ENCODE measurements around the gene ZNF614. TPM values are rescaled to one million over a fixed set of nuclear protein-coding genes. Genes with fewer than 3 reads are reported as not detected.
"Not testable (repeated sequence)": the region's sequence is repeated elsewhere in the genome, so short reads cannot be mapped to it uniquely, and the experiment has no call there.

The ZNF614 gene
- polyA plus RNA-seq, 10 donors = 7.4 to 10.9 (median 9.4) TPM

GRCh38 chr19:51994048-51994644 lies 34.0 kb downstream of the ZNF614 start:
- DNase-seq = no peak

DNA sequence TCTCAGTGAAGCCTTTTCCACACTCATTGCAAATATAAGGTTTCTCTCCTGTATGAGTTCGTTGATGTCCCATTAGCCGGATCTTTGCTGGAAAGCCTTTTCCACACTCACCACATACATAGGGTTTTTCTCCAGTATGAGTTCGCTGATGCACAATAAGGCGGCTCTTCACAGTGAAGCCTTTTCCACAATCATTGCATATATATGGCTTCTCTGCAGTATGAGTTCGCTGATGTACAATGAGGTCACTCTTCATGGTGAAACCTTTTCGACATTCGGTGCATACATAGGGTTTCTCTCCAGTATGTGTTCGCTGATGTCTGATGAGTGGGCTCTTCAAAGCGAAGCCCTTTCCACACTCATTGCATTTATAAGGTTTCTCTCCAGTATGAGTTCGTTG lies 34.8 kb downstream of the ZNF614 start:
- DNase-seq = no peak

- DNase-seq = peak; percentile 95 to 98 (median 96)
Measured at GRCh38 chr19:51986309-51987291, 41.6 kb downstream of the ZNF614 start, which contains the start of gene ZNF350. ZNF350 (minus strand) TSS chr19:51986840; CDS start chr19:51974360, 12,480 bp downstream.

DNA sequence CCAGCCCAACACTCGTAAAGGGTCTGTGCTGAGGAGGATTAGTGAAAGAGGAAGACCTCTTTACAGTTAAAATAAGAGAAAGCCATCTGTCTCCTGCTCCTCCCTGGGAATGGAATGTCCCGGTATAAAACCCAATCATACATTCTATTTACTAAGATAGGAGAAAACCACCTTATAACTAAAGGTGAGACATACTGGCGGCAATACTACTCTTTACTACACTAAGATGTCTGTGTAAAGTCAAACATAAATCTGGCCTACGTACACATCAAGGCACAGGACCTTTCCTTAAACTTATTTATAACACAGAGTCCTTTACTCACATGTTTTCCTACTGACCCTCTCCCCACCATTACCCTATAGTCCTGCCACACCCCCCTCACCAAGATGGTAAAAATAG lies 44.8 kb downstream of the ZNF614 start:
- DNase-seq = no peak

DNA sequence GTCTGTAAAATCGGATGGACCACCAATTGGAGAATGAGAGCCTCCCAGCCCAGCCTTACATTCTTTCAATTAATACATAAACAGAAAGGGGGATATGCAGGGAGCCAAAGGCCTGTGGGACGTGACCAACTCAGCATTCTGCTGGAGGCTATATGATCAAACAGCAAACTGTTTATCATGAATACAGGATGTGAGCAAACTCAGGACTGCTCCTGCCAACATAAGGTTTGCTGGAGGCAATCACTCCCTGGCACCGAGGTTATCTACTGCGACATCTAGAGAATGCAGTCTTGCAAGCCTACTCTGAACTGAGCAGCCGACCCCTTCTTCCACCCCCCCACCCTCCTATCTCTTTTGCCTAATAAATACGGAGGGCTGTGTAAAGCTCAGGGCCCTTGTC lies 47.3 kb downstream of the ZNF614 start:
- DNase-seq = not testable (repeated sequence)

DNA sequence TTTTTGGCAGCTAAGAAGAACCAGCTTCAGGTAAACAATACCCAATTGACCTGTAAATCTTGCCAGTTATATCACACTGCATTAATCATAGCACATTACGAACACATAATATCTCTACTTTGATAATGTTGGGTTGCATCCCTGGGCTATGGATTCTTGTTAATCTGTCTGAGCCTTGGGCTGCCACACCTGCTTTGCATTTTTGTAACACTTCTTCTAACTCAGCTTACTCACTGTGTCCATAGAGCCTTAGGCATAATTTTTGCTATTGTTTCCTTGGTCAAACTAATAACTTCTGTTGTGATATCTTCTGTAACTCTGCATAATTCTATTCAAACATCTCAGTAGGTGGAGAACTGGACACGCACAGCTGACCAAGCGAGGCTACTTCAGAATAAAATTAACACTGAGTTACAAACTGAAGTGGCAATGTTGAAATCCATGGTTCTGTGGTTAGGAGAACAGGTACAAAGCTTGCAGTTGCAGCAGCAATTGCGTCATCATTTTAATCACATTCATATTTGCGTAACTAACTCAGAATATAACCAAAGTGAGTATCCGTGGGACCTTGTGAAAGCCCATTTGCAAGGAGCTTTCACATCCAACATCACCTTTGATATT lies 48.0 kb downstream of the ZNF614 start:
- no peak for DNase-seq

- DNase-seq = no peak
Measured at GRCh38 chr19:51978882-51979281, 49.3 kb downstream of the ZNF614 start.

GRCh38 chr19:51977346-51977745 lies 50.8 kb downstream of the ZNF614 start:
- DNase-seq = no peak

- no peak for DNase-seq
Measured at GRCh38 chr19:51976852-51977251, 51.3 kb downstream of the ZNF614 start.

DNA sequence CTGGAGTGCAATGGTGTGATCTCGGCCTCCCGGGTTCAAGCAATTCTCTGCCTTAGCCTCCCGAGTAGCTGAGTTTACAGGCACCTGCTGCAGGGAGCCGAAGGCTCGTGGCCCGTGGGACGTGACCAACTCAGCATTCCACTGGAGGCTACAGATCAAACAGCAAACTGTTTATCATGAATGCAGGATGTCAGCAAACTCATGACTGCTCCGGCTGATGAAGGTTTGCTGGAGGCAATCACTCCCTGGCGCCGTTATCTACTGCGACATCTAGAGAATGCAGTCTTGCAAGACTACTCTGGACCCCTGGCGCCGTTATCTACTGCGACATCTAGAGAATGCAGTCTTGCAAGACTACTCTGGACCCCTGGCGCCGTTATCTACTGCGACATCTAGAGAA lies 52.4 kb downstream of the ZNF614 start:
- DNase-seq = not testable (repeated sequence)

- peak in 1 of 3 donors; percentile 34 for DNase-seq
Measured at GRCh38 chr19:51971624-51972023, 56.6 kb downstream of the ZNF614 start.

GRCh38 chr19:51970718-51971117 lies 57.5 kb downstream of the ZNF614 start:
- DNase-seq = no peak

DNA sequence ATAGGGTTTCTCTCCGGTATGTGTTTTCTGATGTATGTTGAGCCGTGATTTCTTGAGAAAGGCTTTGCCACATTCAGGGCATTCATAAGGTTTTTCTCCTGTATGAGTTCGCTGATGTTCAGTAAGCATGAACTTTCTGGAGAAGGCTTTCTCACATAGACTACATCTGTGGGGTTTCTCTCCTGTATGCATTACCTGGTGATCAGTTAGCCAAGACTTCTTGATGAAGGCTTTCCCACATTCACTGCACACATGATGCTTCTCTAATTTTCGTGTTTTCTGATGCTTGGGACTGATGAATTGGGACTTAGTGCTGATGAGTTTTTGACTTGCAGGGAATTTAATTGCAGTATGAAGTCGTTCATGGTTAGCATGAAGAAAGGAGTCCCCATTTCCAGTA lies 62.6 kb downstream of the ZNF614 start:
- no peak for DNase-seq

Other genes with a start within 250 kb of the ZNF614 start
- gene FPR3, start 233.2 kb downstream of the ZNF614 start, polyA plus RNA-seq (ENCODE audit: insufficient read length in 10 of 10) = under 1 TPM; 0.16 to 0.71 (median 0.24) TPM
- 10 to 100 TPM; 10.1 to 21.2 (median 15.0) TPM for gene ZNF577, start 140.4 kb downstream of the ZNF614 start, polyA plus RNA-seq (ENCODE audit: insufficient read length in 10 of 10)
- gene ZNF649, start 123.4 kb downstream of the ZNF614 start, polyA plus RNA-seq (ENCODE audit: insufficient read length in 10 of 10) = 10 to 100 TPM in 9 of 10 donors, 1 to 10 TPM in 1; 8.7 to 15.6 (median 11.8) TPM
- 1 to 10 TPM; 4.6 to 7.5 (median 5.4) TPM for gene ZNF613, start 100.9 kb downstream of the ZNF614 start, polyA plus RNA-seq (ENCODE audit: insufficient read length in 10 of 10)
- gene ZNF350, start 41.5 kb downstream of the ZNF614 start, polyA plus RNA-seq (ENCODE audit: insufficient read length in 10 of 10) = 1 to 10 TPM; 5.6 to 9.8 (median 8.0) TPM
- gene ZNF615, start 20.2 kb downstream of the ZNF614 start, polyA plus RNA-seq (ENCODE audit: insufficient read length in 10 of 10) = 10 to 100 TPM in 5 of 10 donors, 1 to 10 TPM in 5; 7.6 to 12.5 (median 10.1) TPM
- gene ZNF432, start 20.5 kb upstream of the ZNF614 start, polyA plus RNA-seq (ENCODE audit: insufficient read length in 10 of 10) = 10 to 100 TPM in 5 of 10 donors, 1 to 10 TPM in 5; 7.3 to 14.6 (median 10.0) TPM
- 10 to 100 TPM in 5 of 10 donors, 1 to 10 TPM in 5; 8.2 to 18.9 (median 10.0) TPM for gene ZNF841, start 67.4 kb upstream of the ZNF614 start, polyA plus RNA-seq (ENCODE audit: insufficient read length in 10 of 10)
- 10 to 100 TPM in 5 of 10 donors, 1 to 10 TPM in 5; 7.3 to 12.8 (median 10.1) TPM for gene ZNF616, start 111.6 kb upstream of the ZNF614 start, polyA plus RNA-seq (ENCODE audit: insufficient read length in 10 of 10)
- 10 to 100 TPM in 2 of 10 donors, 1 to 10 TPM in 8; 5.9 to 10.9 (median 8.6) TPM for gene ZNF836, start 143.2 kb upstream of the ZNF614 start, polyA plus RNA-seq (ENCODE audit: insufficient read length in 10 of 10)
- gene PPP2R1A, start 161.7 kb upstream of the ZNF614 start, polyA plus RNA-seq (ENCODE audit: insufficient read length in 10 of 10) = 100 to 1,000 TPM; 242 to 328 (median 297) TPM
- 10 to 100 TPM in 9 of 10 donors, 1 to 10 TPM in 1; 8.1 to 14.4 (median 11.9) TPM for gene ZNF766, start 241.2 kb upstream of the ZNF614 start, polyA plus RNA-seq (ENCODE audit: insufficient read length in 10 of 10)